ENCODE data around the gene NR6A1.

- no peak for TF ChIP-seq ARNTL (CRISPR knock-in tag; IDR thresholded peaks at IDR 0.05; ENCODE audit: borderline replicate concordance, low read depth)
- no peak for TF ChIP-seq POU6F1 (CRISPR knock-in tag; IDR thresholded peaks at IDR 0.05; ENCODE audit: borderline replicate concordance, low read depth)
- no peak for TF ChIP-seq CSRNP3 (CRISPR knock-in tag; IDR thresholded peaks at IDR 0.05)
- TF ChIP-seq PPARA (CRISPR knock-in tag; IDR thresholded peaks at IDR 0.05; ENCODE audit: borderline replicate concordance) = no peak
- no peak for TF ChIP-seq OSR1 (CRISPR knock-in tag; IDR thresholded peaks at IDR 0.05)
- no peak for TF ChIP-seq ISL1 (CRISPR knock-in tag; IDR thresholded peaks at IDR 0.05)
- no peak for TF ChIP-seq SNAI2 (CRISPR knock-in tag; IDR thresholded peaks at IDR 0.05)
- TF ChIP-seq ESRRG (CRISPR knock-in tag; IDR thresholded peaks at IDR 0.05) = no peak
These were observed 265.2 kb downstream of the NR6A1 start for GRCh38 chr9:124505901-124506346.

Measured in SK-N-SH treated with all-trans-retinoic acid at 6 μM for 48 hours (cell line).